ENCODE measurements around the gene CDX2.

GRCh38 chr13:27963491-27963890, 5.6 kb downstream of the CDX2 start:
- TF ChIP-seq TAF1 (IDR thresholded peaks at IDR 0.05; ENCODE audit: control insufficient read depth, extremely low read depth, insufficient read depth, low read length, severe bottlenecking) (no peak), ELF1 (tag; IDR thresholded peaks at IDR 0.05) (no peak), DEAF1 (CRISPR knock-in tag; IDR thresholded peaks at IDR 0.05) (no peak), ATF1 (CRISPR knock-in tag; IDR thresholded peaks at IDR 0.05) (no peak), ATF1 (tag; IDR thresholded peaks at IDR 0.05) (no peak), ZNF3 (CRISPR knock-in tag; IDR thresholded peaks at IDR 0.05) (no peak), ZC3H4 (CRISPR knock-in tag; IDR thresholded peaks at IDR 0.05; ENCODE audit: borderline replicate concordance) (no peak), POLR2A (conservative IDR thresholded peaks at IDR 0.05) (no peak), ZNF507 (tag; conservative IDR thresholded peaks at IDR 0.05) (no peak), PATZ1 (CRISPR knock-in tag; IDR thresholded peaks at IDR 0.05; ENCODE audit: borderline replicate concordance) (no peak), PKNOX1 (IDR thresholded peaks at IDR 0.05) (no peak), EP300 (IDR thresholded peaks at IDR 0.05; ENCODE audit: low read length) (no peak)
- TF ChIP-seq, protein P1, sequence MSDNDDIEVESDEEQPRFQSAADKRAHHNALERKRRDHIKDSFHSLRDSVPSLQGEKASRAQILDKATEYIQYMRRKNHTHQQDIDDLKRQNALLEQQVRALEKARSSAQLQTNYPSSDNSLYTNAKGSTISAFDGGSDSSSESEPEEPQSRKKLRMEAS (CRISPR knock-in tag; IDR thresholded peaks at IDR 0.05): no peak

Measured in K562 (cell line).